Panc1 (cell line): ENCODE measurements around the gene WIPF2. TPM values are rescaled to one million over a fixed set of nuclear protein-coding genes. Genes with fewer than 3 reads are reported as not detected.

Experiments used
- ATAC-seq: fragments of 200-7000 bp; cut with Tn5 transposase; 2 replicates; pipeline ENCODE4 v1.9.1; 2020; ENCODE audit warnings: mild to moderate bottlenecking, moderate library complexity
- BruUV-seq: library from RNA; stranded (reverse); fragments of 400-500 nt; replicated peaks from 2 replicates; lab custom pipeline; 2021; lab: Mats Ljungman, UMichigan
- CTCF ChIA-PET: fragments of 300-600 bp; sonication (Branson Sonifier 250); formaldehyde crosslinking; loops from one replicate; lab custom pipeline; 2022; ENCODE audit warnings: antibody characterized with exemption; lab: Charles Lee
- POLR2A ChIA-PET: fragments of 300-600 bp; sonication (Branson Sonifier 250); formaldehyde crosslinking; loops from one replicate; lab custom pipeline; 2022; ENCODE audit warnings: antibody characterized with exemption; lab: Charles Lee
- DNase-seq: peaks from one replicate; pipeline ENCODE4 v3.0.0-alpha.2; 2010; ENCODE audit warnings: low read depth, low spot score
- H3K27ac ChIP-seq: 2 replicates; pipeline ENCODE4 v1.5.1; 2011; ENCODE audit warnings: mild to moderate bottlenecking, low read length, inconsistent platforms
- H3K27me3 ChIP-seq: fragments of 200-500 bp; sonication (Bioruptor generic); 2 replicates; pipeline ENCODE4 v1.6.0; 2014; ENCODE audit warnings: low read length, inconsistent platforms; ENCODE audit not compliant: control insufficient read depth, insufficient read depth
- H3K36me3 ChIP-seq: fragments of 200-500 bp; sonication (Bioruptor generic); 2 replicates; pipeline ENCODE4 v1.5.1; 2014; ENCODE audit warnings: inconsistent platforms, mild to moderate bottlenecking, low read length, moderate library complexity; ENCODE audit not compliant: control insufficient read depth, insufficient read depth
- H3K4me1 ChIP-seq: 2 replicates; pipeline ENCODE4 v1.5.1; 2011; ENCODE audit warnings: inconsistent platforms, mild to moderate bottlenecking, low read length, moderate library complexity; ENCODE audit not compliant: control insufficient read depth, insufficient read depth
- H3K4me3 ChIP-seq, 2 experiments: 2 replicates each; pipeline ENCODE4 v1.5.1; 2011 to 2012; ENCODE audit warnings: low read depth in 2 of 2, low read length in 2 of 2, mild to moderate bottlenecking in 2 of 2, inconsistent platforms in 1 of 2, moderate library complexity in 1 of 2
- H3K9me3 ChIP-seq: fragments of 200-500 bp; sonication (Bioruptor generic); 2 replicates; pipeline ENCODE4 v1.5.1; 2014; ENCODE audit warnings: low read depth, mild to moderate bottlenecking, inconsistent platforms, low read length, moderate library complexity; ENCODE audit not compliant: control insufficient read depth, insufficient read depth
- CTCF ChIP-seq: fragments of 450-650 bp; IDR thresholded peaks from 2 replicates; pipeline ENCODE4 v1.5.1; 2017; ENCODE audit warnings: mild to moderate bottlenecking
- POLR2AphosphoS5 ChIP-seq: IDR thresholded peaks from 2 replicates; pipeline ENCODE4 v1.6.1; 2012; ENCODE audit warnings: mild to moderate bottlenecking, low read depth, low read length, moderate library complexity
- REST ChIP-seq, 2 experiments: IDR thresholded peaks; 2 replicates each; pipeline ENCODE4 v1.6.1; 2011 to 2012; ENCODE audit warnings: low read depth in 2 of 2, control low read depth in 1 of 2, low read length in 1 of 2, mild to moderate bottlenecking in 1 of 2, moderate library complexity in 1 of 2; ENCODE audit not compliant: insufficient read depth in 1 of 2
- SIN3A ChIP-seq: IDR thresholded peaks from 2 replicates; pipeline ENCODE4 v1.6.1; 2012; ENCODE audit warnings: low read depth, mild to moderate bottlenecking, low read length, moderate library complexity, borderline replicate concordance; ENCODE audit not compliant: insufficient read depth
- TCF7L2 ChIP-seq: IDR thresholded peaks from 2 replicates; pipeline ENCODE4 v1.6.1; 2011; ENCODE audit warnings: mild to moderate bottlenecking, low read depth, low read length, inconsistent platforms
- in situ Hi-C: cut with HindIII; loops from 2 replicates; pipeline ENCODE4 v1.10.0; 2016; ENCODE audit warnings: low sequenced_read_pairs, low pct_unique_long_range_greater_than_20kb
- intact Hi-C: fragments of 100-400 bp; cut with micrococcal nuclease; formaldehyde crosslinking; loops from one replicate; pipeline ENCODE4 v1.10.0; 2022; ENCODE audit not compliant: unreplicated experiment
- total RNA-seq: library from RNA; stranded (reverse); gene quantifications from one replicate; pipeline ENCODE4 v1.2.1, GENCODE V29; 2021; ENCODE audit not compliant: unreplicated experiment

WIPF2 gene
- total RNA-seq, 1 experiment from 2014 or later = 45.9 TPM

GRCh38 chr17:40313668-40314583 is 94.8 kb downstream of the WIPF2 start:
- intact Hi-C loops (no loop called here), in situ Hi-C loops (no loop called here)
- ChIA-PET POLR2A (interaction anchor here (0.6 kb wide), 1 partner anchor 38 kb away, joined by 3 read pairs; no protein-coding TSS in a partner anchor), CTCF (no interaction called here)
- Histone ChIP-seq H3K27ac (peak overlapping the region; percentile 95), H3K4me1 (peaks cover 78% of the 10 kb centered on the region), H3K4me3 (no peak overlapping the region), H3K27me3 (no peaks in the 10 kb centered on the region), H3K36me3 (no peaks in the 10 kb centered on the region; the same call in 1 of the 2 replicates), H3K9me3 (no peaks in the 10 kb centered on the region)
- BruUV-seq = no TSS peak
- TF ChIP-seq SIN3A (no peak), TCF7L2 (no peak), REST (IDR thresholded peaks at IDR 0.05; ENCODE audit: insufficient read depth in 1 of 2, low read depth in 2 of 2, low read length in 1 of 2) (no peak), POLR2AphosphoS5 (no peak), CTCF (no peak)
- no peak for DNase-seq
- no peak for ATAC-seq

- ChIA-PET POLR2A (interaction anchor here (0.6 kb wide), 1 partner anchor 37 kb away, joined by 3 read pairs; no protein-coding TSS in a partner anchor), CTCF (no interaction called here)
- peak; percentile 66 for ATAC-seq
- Histone ChIP-seq H3K27ac (peak overlapping the region; percentile 83), H3K36me3 (no peaks in the 10 kb centered on the region; the same call in 1 of the 2 replicates), H3K9me3 (no peaks in the 10 kb centered on the region), H3K4me1 (peaks cover 79% of the 10 kb centered on the region), H3K4me3 (peak overlapping the region in 1 of 2 experiments; percentile 17; a peak in 1 of 4 replicates), H3K27me3 (no peaks in the 10 kb centered on the region)
- intact Hi-C loops (no loop called here), in situ Hi-C loops (no loop called here)
- DNase-seq = peak; percentile 85
- no TSS peak for BruUV-seq
- TF ChIP-seq SIN3A (peak; percentile 43; the same call in 1 of the 2 replicates), TCF7L2 (no peak), CTCF (no peak), REST (IDR thresholded peaks at IDR 0.05; ENCODE audit: insufficient read depth in 1 of 2, low read depth in 2 of 2, low read length in 1 of 2) (no peak), POLR2AphosphoS5 (peak; percentile 94)
Measured at GRCh38 chr17:40314584-40314956, 95.5 kb downstream of the WIPF2 start.
